Astrocyte (in vitro differentiated cells and primary cell): ENCODE results near the gene SEMA4G. TPM values are rescaled to one million over a fixed set of nuclear protein-coding genes. Genes with fewer than 3 reads are reported as not detected.

ENCODE experiments used
- DNase-seq: peaks from one replicate; pipeline ENCODE4 v3.0.0-alpha.2; 2010; ENCODE audit warnings: low read depth
- FAIRE-seq: peaks from 2 replicates; lab custom pipeline; 2011; peaks lifted over from hg19 to GRCh38; lab: Jason Lieb, UNC
- H2AFZ ChIP-seq: 2 replicates; pipeline ENCODE4 v1.6.0; 2012; ENCODE audit warnings: low read depth, low read length, inconsistent platforms
- H3K27ac ChIP-seq: 2 replicates; pipeline ENCODE4 v1.5.1; 2011; ENCODE audit warnings: low read depth, low read length, inconsistent platforms
- H3K27me3 ChIP-seq: 2 replicates; pipeline ENCODE4 v1.6.0; 2011; ENCODE audit warnings: low read length, inconsistent platforms; ENCODE audit not compliant: insufficient read depth
- H3K36me3 ChIP-seq: 2 replicates; pipeline ENCODE4 v1.5.1; 2011; ENCODE audit warnings: low read length, inconsistent platforms; ENCODE audit not compliant: insufficient read depth
- H3K4me1 ChIP-seq: 2 replicates; pipeline ENCODE4 v1.5.1; 2011; ENCODE audit warnings: low read length, inconsistent platforms; ENCODE audit not compliant: insufficient read depth
- H3K4me2 ChIP-seq: 2 replicates; pipeline ENCODE4 v1.6.0; 2012; ENCODE audit warnings: low read length, inconsistent platforms
- H3K4me3 ChIP-seq: 2 replicates; pipeline ENCODE4 v1.5.1; 2011; ENCODE audit warnings: low read depth, mild to moderate bottlenecking, low read length, inconsistent platforms; ENCODE audit not compliant: insufficient read depth
- H3K79me2 ChIP-seq: 2 replicates; pipeline ENCODE4 v1.6.0; 2012; ENCODE audit warnings: mild to moderate bottlenecking, low read length, inconsistent platforms; ENCODE audit not compliant: insufficient read depth
- H3K9ac ChIP-seq: 2 replicates; pipeline ENCODE4 v1.6.0; 2012; ENCODE audit warnings: mild to moderate bottlenecking, low read length, inconsistent platforms
- H3K9me3 ChIP-seq: 2 replicates; pipeline ENCODE4 v1.5.1; 2012; ENCODE audit warnings: low read depth, mild to moderate bottlenecking, low read length, inconsistent platforms; ENCODE audit not compliant: insufficient read depth
- H4K20me1 ChIP-seq: 2 replicates; pipeline ENCODE4 v1.6.0; 2012; ENCODE audit warnings: low read length, inconsistent platforms; ENCODE audit not compliant: insufficient read depth
- H3K27ac Mint-ChIP-seq: one replicate; pipeline ENCODE4 v1.8.0; 2021; ENCODE audit warnings: mild to moderate bottlenecking, mixed read lengths; ENCODE audit not compliant: unreplicated experiment
- H3K27me3 Mint-ChIP-seq: one replicate; pipeline ENCODE4 v1.8.0; 2021; ENCODE audit warnings: low read depth, mixed read lengths; ENCODE audit not compliant: unreplicated experiment
- H3K36me3 Mint-ChIP-seq: one replicate; pipeline ENCODE4 v1.8.0; 2021; ENCODE audit warnings: low read depth, mixed read lengths; ENCODE audit not compliant: unreplicated experiment
- H3K4me1 Mint-ChIP-seq: one replicate; pipeline ENCODE4 v1.8.0; 2021; ENCODE audit warnings: low read depth, mixed read lengths; ENCODE audit not compliant: unreplicated experiment
- H3K4me3 Mint-ChIP-seq: one replicate; pipeline ENCODE4 v1.8.0; 2021; ENCODE audit warnings: mild to moderate bottlenecking, moderate library complexity, mixed read lengths; ENCODE audit not compliant: unreplicated experiment
- H3K9me3 Mint-ChIP-seq: one replicate; pipeline ENCODE4 v1.8.0; 2021; ENCODE audit warnings: mild to moderate bottlenecking, mixed read lengths; ENCODE audit not compliant: unreplicated experiment
- CTCF ChIP-seq: IDR thresholded peaks from 2 replicates; pipeline ENCODE4 v1.5.1; 2011; ENCODE audit warnings: low read depth, mild to moderate bottlenecking, inconsistent platforms, low read length, moderate library complexity; ENCODE audit not compliant: insufficient read depth
- EZH2 ChIP-seq: IDR thresholded peaks from 2 replicates; pipeline ENCODE4 v1.6.1; 2012; ENCODE audit warnings: mild to moderate bottlenecking, low read length, inconsistent platforms; ENCODE audit not compliant: insufficient read depth
- total RNA-seq: library from RNA; stranded (reverse); gene quantifications from 2 replicates; pipeline ENCODE4 v1.2.1, GENCODE V29; 2021

SEMA4G gene
- total RNA-seq, 1 donor from 2014 or later, result 5.9 TPM

DNA sequence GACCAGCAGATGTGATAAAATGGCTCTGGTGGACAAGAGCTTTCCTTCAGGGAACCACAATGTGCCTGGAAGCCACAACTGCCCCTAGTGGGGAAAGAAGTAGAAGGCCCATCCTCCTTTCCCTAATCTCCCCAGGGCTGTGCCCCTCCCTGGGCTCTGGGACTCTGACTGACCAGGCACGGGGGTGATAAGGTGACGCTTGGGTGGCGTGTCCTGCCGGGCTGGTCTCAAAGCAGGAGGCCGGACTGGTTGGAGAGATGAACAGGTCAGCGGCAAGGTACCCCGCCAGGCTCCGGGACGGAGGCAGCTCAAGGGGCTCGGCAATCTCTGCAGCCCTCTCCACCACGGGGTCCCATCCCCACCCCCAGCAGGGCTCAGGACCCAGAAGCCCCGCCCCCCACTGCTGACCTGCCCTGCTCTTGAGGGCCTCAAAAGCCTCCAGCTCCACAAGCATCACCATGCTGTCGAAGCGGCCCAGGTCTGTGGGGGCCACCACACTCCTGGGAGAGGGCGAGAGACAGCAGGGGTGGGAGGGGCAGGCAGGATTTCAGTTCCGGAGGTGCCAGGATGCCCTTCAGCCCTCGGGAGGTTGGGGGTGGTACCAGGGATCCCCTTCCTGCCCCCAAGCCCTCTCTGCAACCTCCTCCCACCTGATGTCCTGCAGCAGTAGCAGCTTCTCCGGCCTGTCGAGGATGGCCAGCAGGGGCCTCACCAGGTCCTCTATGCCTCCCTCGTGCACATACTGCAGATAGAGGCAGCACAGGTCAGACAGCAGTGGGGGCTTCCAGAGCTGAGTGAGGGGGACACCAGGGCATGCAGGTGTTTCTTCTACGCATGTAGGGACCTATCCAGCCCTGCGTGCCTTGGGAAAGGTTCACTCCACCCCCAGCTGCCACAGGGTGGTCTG, 42.5 kb downstream of the SEMA4G start:
- DNase-seq, result no peak
- Histone ChIP-seq H3K9ac (peak overlapping the region; percentile 17), H3K9me3 (no peaks in the 10 kb centered on the region), H2AFZ (peak overlapping the region; percentile 22), H3K27ac (no peak overlapping the region), H3K36me3 (no peaks in the 10 kb centered on the region), H3K4me3 (no peak overlapping the region), H3K79me2 (no peaks in the 10 kb centered on the region), H3K4me2 (peak overlapping the region; percentile 51), H4K20me1 (peaks cover 15% of the 10 kb centered on the region), H3K4me1 (peaks cover 38% of the 10 kb centered on the region), H3K27me3 (no peaks in the 10 kb centered on the region)
- Mint-ChIP-seq H3K27me3 (peaks cover 7% of the 10 kb centered on the region), H3K4me1 (peaks cover 24% of the 10 kb centered on the region), H3K27ac (no peak overlapping the region), H3K36me3 (no peaks in the 10 kb centered on the region), H3K4me3 (no peak overlapping the region), H3K9me3 (no peaks in the 10 kb centered on the region)
- peak; percentile 43 for TF ChIP-seq CTCF
- TF ChIP-seq EZH2, result no peak
- FAIRE-seq, result no peak

- Histone ChIP-seq H3K27ac (peak overlapping the region; percentile 35), H4K20me1 (peaks cover 7% of the 10 kb centered on the region), H3K4me1 (peaks cover 32% of the 10 kb centered on the region), H3K79me2 (no peaks in the 10 kb centered on the region), H3K9ac (peak overlapping the region; percentile 42), H3K9me3 (no peaks in the 10 kb centered on the region), H3K4me3 (no peak overlapping the region), H3K27me3 (no peaks in the 10 kb centered on the region), H2AFZ (no peak overlapping the region), H3K36me3 (no peaks in the 10 kb centered on the region), H3K4me2 (peak overlapping the region; percentile 51)
- H3K27ac Mint-ChIP-seq, result peak overlapping the region; percentile 35
- peak; percentile 52 for FAIRE-seq
- H3K4me3 Mint-ChIP-seq, result peak overlapping the region; percentile 30
- H3K9me3 Mint-ChIP-seq, result no peaks in the 10 kb centered on the region
- H3K27me3 Mint-ChIP-seq, result peaks cover 11% of the 10 kb centered on the region
- peaks cover 24% of the 10 kb centered on the region for H3K4me1 Mint-ChIP-seq
- peak; percentile 85 for DNase-seq
- no peaks in the 10 kb centered on the region for H3K36me3 Mint-ChIP-seq
- TF ChIP-seq CTCF, result peak; percentile 91
- TF ChIP-seq EZH2, result no peak
These were observed 43.4 kb downstream of the SEMA4G start for GRCh38 chr10:101012525-101013364.
